ENCODE data around the gene DEFB132.

The DEFB132 gene

DNA sequence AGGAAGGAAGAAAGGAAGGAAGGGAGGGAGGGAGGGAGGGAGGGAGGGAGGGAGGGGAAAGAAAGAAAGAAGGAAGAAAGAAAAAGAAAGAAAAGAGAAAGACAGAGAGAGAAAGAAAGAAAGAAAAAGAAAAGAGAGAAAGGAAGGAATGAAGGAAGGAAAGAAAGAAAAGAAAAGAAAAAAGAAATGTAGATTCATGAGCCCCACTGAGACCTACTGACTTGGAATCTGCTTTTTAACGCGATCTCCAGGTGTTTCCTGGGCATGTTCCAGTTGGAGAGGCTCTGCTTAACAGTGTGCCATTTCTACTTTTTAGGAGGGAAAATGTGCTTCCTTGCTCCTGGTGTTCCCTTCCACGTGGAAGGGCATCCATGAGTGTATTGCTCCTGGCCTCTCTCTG, 16.4 kb downstream of the DEFB132 start:
- Histone ChIP-seq H3K4me1 (ENCODE audit: control insufficient read depth, low read length) (no peaks in the 10 kb centered on the region), H3K9me2 (replicated peaks; ENCODE audit: control insufficient read depth, low read length) (no peaks in the 10 kb centered on the region), H3K4me3 (ENCODE audit: low read length) (no peak overlapping the region), H4K20me1 (ENCODE audit: control insufficient read depth, insufficient read depth, low read depth, low read length) (no peaks in the 10 kb centered on the region), H3K36me3 (ENCODE audit: control insufficient read depth, low read length) (peaks cover 18% of the 10 kb centered on the region; the same call in 1 of the 2 replicates), H3K27me3 (ENCODE audit: control insufficient read depth, low read length) (no peaks in the 10 kb centered on the region), H3K27ac (ENCODE audit: low read depth, low read length) (no peak overlapping the region), H3F3A (ENCODE audit: control insufficient read depth, insufficient read depth) (no peaks in the 10 kb centered on the region), H3K4me2 (ENCODE audit: low read length) (no peak overlapping the region), H3K79me2 (ENCODE audit: control insufficient read depth, low read length) (no peaks in the 10 kb centered on the region), H3K9me3 (ENCODE audit: control insufficient read depth, insufficient read depth, low read length) (no peaks in the 10 kb centered on the region)
- TF ChIP-seq, protein P1, sequence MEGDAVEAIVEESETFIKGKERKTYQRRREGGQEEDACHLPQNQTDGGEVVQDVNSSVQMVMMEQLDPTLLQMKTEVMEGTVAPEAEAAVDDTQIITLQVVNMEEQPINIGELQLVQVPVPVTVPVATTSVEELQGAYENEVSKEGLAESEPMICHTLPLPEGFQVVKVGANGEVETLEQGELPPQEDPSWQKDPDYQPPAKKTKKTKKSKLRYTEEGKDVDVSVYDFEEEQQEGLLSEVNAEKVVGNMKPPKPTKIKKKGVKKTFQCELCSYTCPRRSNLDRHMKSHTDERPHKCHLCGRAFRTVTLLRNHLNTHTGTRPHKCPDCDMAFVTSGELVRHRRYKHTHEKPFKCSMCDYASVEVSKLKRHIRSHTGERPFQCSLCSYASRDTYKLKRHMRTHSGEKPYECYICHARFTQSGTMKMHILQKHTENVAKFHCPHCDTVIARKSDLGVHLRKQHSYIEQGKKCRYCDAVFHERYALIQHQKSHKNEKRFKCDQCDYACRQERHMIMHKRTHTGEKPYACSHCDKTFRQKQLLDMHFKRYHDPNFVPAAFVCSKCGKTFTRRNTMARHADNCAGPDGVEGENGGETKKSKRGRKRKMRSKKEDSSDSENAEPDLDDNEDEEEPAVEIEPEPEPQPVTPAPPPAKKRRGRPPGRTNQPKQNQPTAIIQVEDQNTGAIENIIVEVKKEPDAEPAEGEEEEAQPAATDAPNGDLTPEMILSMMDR (IDR thresholded peaks at IDR 0.05; ENCODE audit: low read depth, low read length, poor library complexity, severe bottlenecking) = no peak
- no peak for TF ChIP-seq EZH2phosphoT487 (IDR thresholded peaks at IDR 0.05; ENCODE audit: borderline replicate concordance, low read length)

DNA sequence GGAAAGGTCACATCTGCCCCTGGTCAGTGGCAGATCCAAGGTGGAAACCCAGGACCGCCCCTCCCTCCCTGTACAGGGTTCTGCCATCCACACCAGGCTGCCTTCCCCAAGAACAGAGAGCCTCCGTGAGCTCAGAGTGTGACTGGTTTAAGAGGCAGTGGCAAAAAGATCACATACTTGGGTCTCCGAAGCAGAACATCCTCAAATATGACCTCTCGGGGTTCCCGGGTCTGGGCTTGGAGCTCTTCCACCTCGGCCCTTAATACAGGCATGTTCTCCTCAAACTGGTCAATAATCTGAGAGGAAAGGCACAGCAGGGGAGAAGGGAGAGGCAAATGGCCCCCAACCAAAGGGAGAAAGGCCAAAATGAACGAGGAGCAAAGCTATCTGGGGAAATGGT, 18.3 kb downstream of the DEFB132 start:
- no peaks in the 10 kb centered on the region for H3K27me3 ChIP-seq (ENCODE audit: control insufficient read depth, low read length)
- peaks cover 18% of the 10 kb centered on the region; the same call in 1 of the 2 replicates for H3K36me3 ChIP-seq (ENCODE audit: control insufficient read depth, low read length)
- TF ChIP-seq, protein P1 (IDR thresholded peaks at IDR 0.05; ENCODE audit: low read depth, low read length, poor library complexity, severe bottlenecking) = no peak
- TF ChIP-seq EZH2phosphoT487 (IDR thresholded peaks at IDR 0.05; ENCODE audit: borderline replicate concordance, low read length) = no peak
- no peaks in the 10 kb centered on the region for H3K4me1 ChIP-seq (ENCODE audit: control insufficient read depth, low read length)
- H3K9me2 ChIP-seq (replicated peaks; ENCODE audit: control insufficient read depth, low read length) = no peaks in the 10 kb centered on the region
- H3K27ac ChIP-seq (ENCODE audit: low read depth, low read length) = no peak overlapping the region
- no peak overlapping the region for H3K4me3 ChIP-seq (ENCODE audit: low read length)
- no peaks in the 10 kb centered on the region for H3K9me3 ChIP-seq (ENCODE audit: control insufficient read depth, insufficient read depth, low read length)
- no peak overlapping the region for H3K4me2 ChIP-seq (ENCODE audit: low read length)
- no peaks in the 10 kb centered on the region for H4K20me1 ChIP-seq (ENCODE audit: control insufficient read depth, insufficient read depth, low read depth, low read length)
- no peaks in the 10 kb centered on the region for H3F3A ChIP-seq (ENCODE audit: control insufficient read depth, insufficient read depth)
- no peaks in the 10 kb centered on the region for H3K79me2 ChIP-seq (ENCODE audit: control insufficient read depth, low read length)

DNA sequence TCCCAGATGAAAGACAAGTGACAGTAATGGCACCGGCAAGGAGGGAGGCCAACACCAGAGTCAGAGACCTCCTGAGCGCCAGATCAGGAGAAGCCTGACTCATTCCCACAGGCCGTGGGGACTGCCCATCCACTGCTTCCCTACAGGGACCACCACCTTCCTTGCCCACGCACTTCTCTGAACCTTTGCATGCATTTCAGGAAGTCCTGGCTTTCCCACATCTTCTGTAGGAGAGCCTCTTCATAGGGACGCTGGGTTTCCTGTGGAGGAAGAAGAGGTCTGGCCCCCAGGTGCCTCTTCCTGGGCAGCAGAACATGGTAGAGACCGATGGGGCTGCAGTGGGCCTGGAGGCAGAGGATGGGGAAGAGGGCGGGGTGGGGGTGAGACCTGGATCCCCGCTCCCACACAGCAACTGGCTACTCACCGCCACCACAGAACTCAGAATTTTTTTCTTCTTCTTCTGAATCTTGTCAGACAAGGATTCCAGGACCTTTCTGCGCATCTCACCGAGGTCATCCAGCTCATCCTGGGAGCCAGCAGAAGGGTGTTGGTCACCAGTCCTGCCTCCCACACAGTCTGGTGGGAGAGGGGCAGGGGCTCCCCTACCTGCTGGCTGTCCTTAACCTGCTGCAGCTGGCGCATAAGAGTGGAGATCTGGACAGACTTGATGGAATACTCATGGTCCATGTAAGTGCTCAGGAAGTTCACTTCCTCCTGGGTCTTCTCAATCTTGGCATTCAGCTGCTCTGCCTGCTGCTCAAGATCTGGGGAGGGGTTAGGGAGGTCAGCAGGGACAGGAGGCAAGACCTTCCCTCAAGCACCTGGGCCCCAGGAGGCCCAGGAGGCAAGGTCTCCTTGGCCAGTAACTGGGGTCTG, 19.3 kb downstream of the DEFB132 start:
- no peak overlapping the region for H3K4me3 ChIP-seq (ENCODE audit: low read length)
- H3K36me3 ChIP-seq (ENCODE audit: control insufficient read depth, low read length) = peaks cover 18% of the 10 kb centered on the region; the same call in 1 of the 2 replicates
- H3K27me3 ChIP-seq (ENCODE audit: control insufficient read depth, low read length) = no peaks in the 10 kb centered on the region
- H3K4me2 ChIP-seq (ENCODE audit: low read length) = no peak overlapping the region
- no peak for TF ChIP-seq EZH2phosphoT487 (IDR thresholded peaks at IDR 0.05; ENCODE audit: borderline replicate concordance, low read length)
- TF ChIP-seq, protein P1 (IDR thresholded peaks at IDR 0.05; ENCODE audit: low read depth, low read length, poor library complexity, severe bottlenecking) = no peak
- H3K9me3 ChIP-seq (ENCODE audit: control insufficient read depth, insufficient read depth, low read length) = no peaks in the 10 kb centered on the region
- no peaks in the 10 kb centered on the region for H4K20me1 ChIP-seq (ENCODE audit: control insufficient read depth, insufficient read depth, low read depth, low read length)
- H3K4me1 ChIP-seq (ENCODE audit: control insufficient read depth, low read length) = no peaks in the 10 kb centered on the region
- H3K27ac ChIP-seq (ENCODE audit: low read depth, low read length) = no peak overlapping the region
- H3F3A ChIP-seq (ENCODE audit: control insufficient read depth, insufficient read depth) = no peaks in the 10 kb centered on the region
- no peaks in the 10 kb centered on the region for H3K79me2 ChIP-seq (ENCODE audit: control insufficient read depth, low read length)
- H3K9me2 ChIP-seq (replicated peaks; ENCODE audit: control insufficient read depth, low read length) = no peaks in the 10 kb centered on the region

Measured in DOHH2 (cell line).